Measurements from ENCODE around the gene YWHAE. TPM values are rescaled to one million over a fixed set of nuclear protein-coding genes. Genes with fewer than 3 reads are reported as not detected.
"Not testable (repeated sequence)": the region's sequence is repeated elsewhere in the genome, so short reads cannot be mapped to it uniquely, and the experiment has no call there.

YWHAE gene
- total and polyA plus RNA-seq, 9 of the 15 experiments (the other 6 are each of a cell fraction or from before 2014, with no cell fraction given), result 184 to 727 (median 448) TPM

DNA sequence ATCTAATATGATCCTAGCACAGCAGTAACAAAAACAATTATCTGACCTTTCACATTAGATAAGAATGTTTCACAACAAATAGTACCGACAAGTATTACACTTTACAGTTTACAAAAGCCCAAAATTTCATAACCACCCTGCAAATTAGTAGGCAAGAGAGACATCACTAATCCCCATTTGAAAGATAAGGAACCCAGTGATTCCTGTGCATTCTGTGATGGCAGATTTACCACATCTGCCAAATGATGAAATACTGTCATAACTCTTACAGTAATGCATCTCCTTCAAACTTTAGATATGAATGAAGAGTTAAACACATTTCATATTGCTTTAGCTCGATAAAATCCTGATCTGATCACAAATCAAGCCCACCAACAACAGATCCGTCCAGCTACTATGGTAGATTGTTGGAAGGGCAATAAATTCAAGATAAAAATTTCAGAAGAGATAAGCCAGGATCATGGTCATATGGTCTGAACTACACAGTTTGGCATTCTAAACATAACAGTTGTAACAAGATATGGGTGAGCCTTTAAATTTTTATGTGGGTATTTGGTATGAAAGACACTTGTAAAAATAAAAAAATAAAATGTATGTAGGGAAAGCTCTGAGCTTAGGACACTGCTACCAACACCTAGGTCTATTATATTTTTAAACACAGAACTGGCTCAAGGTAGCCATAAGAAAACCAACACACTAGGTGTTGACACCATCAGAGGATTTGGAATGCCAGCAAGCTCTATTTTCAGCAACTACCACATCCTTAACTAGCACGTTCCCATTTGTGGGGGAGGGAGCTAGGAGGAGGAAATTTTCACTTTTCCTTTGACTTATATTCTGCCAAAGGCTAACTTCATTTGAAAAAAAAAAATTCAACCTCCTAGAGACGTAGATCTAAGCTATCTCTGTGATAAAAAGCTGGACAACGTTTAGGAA lies 9.3 kb downstream of the YWHAE start (continued):
- TF ChIP-seq, protein P1, sequence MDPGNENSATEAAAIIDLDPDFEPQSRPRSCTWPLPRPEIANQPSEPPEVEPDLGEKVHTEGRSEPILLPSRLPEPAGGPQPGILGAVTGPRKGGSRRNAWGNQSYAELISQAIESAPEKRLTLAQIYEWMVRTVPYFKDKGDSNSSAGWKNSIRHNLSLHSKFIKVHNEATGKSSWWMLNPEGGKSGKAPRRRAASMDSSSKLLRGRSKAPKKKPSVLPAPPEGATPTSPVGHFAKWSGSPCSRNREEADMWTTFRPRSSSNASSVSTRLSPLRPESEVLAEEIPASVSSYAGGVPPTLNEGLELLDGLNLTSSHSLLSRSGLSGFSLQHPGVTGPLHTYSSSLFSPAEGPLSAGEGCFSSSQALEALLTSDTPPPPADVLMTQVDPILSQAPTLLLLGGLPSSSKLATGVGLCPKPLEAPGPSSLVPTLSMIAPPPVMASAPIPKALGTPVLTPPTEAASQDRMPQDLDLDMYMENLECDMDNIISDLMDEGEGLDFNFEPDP (CRISPR knock-in tag; IDR thresholded peaks at IDR 0.05), result no peak
- TF ChIP-seq JUN (IDR thresholded peaks at IDR 0.05; ENCODE audit: borderline replicate concordance, low read depth, low read length) (no peak), JUN (CRISPR knock-in tag; IDR thresholded peaks at IDR 0.05; ENCODE audit: borderline replicate concordance) (no peak), ESRRB (CRISPR knock-in tag; IDR thresholded peaks at IDR 0.05; ENCODE audit: borderline replicate concordance) (no peak), MNT (conservative IDR thresholded peaks at IDR 0.05) (no peak)

DNA sequence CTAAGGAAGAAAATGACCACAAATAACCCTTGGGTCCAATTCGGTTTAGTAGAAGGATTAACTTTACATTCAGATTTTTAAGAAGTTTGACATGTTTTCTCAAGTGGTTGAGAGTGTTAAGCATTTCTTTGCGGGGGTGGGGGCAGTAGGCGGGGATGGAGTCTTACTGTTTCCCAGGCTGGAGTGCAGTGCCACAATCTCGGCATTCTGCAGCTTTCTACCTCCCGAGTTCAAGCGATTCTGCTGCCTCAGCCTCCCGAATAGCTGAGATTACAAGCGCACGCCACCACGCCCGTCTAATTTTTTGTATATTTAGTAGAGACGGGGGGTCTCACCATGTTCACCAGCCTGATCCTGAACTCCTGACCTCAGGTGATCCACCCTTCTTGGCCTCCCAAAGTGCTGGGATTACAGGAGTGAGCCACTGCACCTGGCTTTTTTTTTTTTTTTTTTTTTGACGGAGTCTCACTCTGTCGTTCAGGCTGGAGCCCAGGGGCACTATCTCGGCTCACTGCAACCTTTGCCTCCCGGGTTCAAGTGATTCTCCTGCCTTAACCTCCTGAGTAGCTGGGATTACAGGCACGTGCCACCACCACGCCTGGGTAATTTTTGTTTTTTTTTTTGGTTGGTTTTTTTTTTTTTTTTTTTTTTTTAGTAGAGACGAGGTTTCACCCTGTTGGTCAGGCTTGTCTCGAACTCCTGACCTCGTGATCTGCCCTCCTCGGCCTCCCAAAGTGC lies 12.4 kb downstream of the YWHAE start:
- H3K27ac ChIP-seq (ENCODE audit: extremely low read depth, low read depth, low read length); BruUV-seq (replicated peaks); in situ Hi-C loops (cut with MboI); intact Hi-C loops (cut with micrococcal nuclease); CTCF ChIA-PET (ENCODE audit: low intra/inter-chr PET ratio); DNase-seq (ENCODE audit: extremely low read depth in 1 of 4, low spot score in 3 of 4); FAIRE-seq; H3K9me1 ChIP-seq (ENCODE audit: control insufficient read depth, insufficient read depth, low read length); H3K9ac ChIP-seq (ENCODE audit: insufficient read depth in 1 of 2, low read depth in 2 of 2, low read length in 2 of 2); ATAC-seq; H3K4me2 ChIP-seq (ENCODE audit: insufficient read depth, low read length); H3K4me3 ChIP-seq; H3K27me3 ChIP-seq (ENCODE audit: control insufficient read depth in 2 of 2, insufficient read depth in 2 of 2, low read length in 2 of 2); H3K9me3 ChIP-seq (replicated peaks; ENCODE audit: control insufficient read depth, insufficient read depth, low read depth, low read length); H2AFZ ChIP-seq (ENCODE audit: low read depth, low read length): not testable (repeated sequence)
- Histone ChIP-seq H3K36me3 (ENCODE audit: control insufficient read depth, insufficient read depth, low read length) (peaks cover 29% of the 10 kb centered on the region; the same call in 2 of the 3 replicates), H4K20me1 (replicated peaks; ENCODE audit: control insufficient read depth, insufficient read depth, low read length) (peaks cover 59% of the 10 kb centered on the region), H3K79me2 (ENCODE audit: control insufficient read depth, insufficient read depth, low read length) (peaks cover 100% of the 10 kb centered on the region), H3K4me1 (replicated peaks in 1 of 2; ENCODE audit: control insufficient read depth in 2 of 2, insufficient read depth in 2 of 2, low read length in 2 of 2) (peaks cover 17 to 23% of the 10 kb centered on the region in 2 experiments; a peak in 4 of 5 replicates)
- WGBS (ENCODE audit: insufficient coverage, low coverage, missing lambda C conversion rate), result 61% methylated on average over 13 of the region's 22 CpGs
- POLR2A ChIA-PET, result interaction anchor here (1.6 to 2.0 kb wide), 2 partner anchors 10 to 12 kb away, joined by 6 to 9 read pairs; partner anchors contain the start of gene YWHAE

Measured in K562 (cell line).